Measurements from ENCODE around the gene CDK4.

DNA sequence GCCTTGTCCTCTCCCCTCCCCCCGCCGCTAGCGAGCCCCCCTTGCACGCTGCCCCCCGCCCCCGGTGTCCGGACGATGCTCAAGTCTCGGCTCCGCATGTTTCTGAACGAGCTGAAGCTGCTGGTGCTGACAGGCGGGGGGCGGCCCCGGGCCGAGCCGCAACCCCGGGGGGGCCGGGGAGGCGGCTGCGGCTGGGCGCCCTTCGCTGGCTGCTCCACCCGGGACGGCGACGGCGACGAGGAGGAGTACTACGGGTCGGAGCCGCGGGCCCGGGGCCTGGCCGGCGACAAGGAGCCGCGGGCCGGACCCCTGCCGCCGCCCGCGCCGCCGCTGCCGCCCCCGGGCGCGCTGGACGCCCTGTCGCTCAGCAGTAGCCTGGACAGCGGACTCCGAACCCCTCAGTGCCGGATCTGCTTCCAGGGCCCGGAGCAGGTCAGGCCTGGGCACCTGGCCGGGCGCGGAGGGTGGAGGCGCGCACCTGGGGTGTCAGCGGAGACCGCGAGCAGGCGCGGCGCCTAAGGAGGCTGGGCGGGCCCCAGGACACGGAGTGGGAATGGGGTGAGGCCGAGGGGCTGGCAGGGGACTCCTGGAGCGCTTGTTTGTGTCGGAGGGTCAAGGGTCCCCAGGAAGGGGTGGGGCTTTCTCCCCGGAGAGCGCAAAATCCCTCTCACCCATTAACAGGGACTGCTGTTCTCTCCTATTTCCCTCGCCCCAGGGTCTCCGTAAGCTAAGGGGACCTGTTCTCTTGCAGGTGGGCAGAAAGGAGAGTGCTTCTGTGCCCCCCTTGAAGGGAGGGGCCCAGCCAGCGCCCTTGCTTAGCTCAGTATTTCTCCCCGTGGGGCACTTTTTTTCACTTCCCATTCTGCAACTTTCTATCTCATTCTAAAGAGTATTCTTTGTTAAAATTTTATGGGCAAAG, 3.6 kb upstream of the CDK4 start:
- TF ChIP-seq, protein P1, sequence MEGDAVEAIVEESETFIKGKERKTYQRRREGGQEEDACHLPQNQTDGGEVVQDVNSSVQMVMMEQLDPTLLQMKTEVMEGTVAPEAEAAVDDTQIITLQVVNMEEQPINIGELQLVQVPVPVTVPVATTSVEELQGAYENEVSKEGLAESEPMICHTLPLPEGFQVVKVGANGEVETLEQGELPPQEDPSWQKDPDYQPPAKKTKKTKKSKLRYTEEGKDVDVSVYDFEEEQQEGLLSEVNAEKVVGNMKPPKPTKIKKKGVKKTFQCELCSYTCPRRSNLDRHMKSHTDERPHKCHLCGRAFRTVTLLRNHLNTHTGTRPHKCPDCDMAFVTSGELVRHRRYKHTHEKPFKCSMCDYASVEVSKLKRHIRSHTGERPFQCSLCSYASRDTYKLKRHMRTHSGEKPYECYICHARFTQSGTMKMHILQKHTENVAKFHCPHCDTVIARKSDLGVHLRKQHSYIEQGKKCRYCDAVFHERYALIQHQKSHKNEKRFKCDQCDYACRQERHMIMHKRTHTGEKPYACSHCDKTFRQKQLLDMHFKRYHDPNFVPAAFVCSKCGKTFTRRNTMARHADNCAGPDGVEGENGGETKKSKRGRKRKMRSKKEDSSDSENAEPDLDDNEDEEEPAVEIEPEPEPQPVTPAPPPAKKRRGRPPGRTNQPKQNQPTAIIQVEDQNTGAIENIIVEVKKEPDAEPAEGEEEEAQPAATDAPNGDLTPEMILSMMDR (IDR thresholded peaks at IDR 0.05; ENCODE audit: low read length), result no peak
- no peak for TF ChIP-seq EZH2 (optimal IDR thresholded peaks at IDR 0.05; ENCODE audit: low read depth, low read length)
